Glutamatergic neuron (in vitro differentiated cells): ENCODE data around the gene KPNA2. TPM values are rescaled to one million over a fixed set of nuclear protein-coding genes. Genes with fewer than 3 reads are reported as not detected.

Experiments
- DNase-seq: peaks from one replicate; pipeline ENCODE4 v3.0.0; 2022
- H3K27ac Mint-ChIP-seq: one replicate; pipeline ENCODE4 v1.8.0; 2020; ENCODE audit warnings: mild to moderate bottlenecking, mixed read lengths, inconsistent platforms; ENCODE audit not compliant: unreplicated experiment
- H3K27me3 Mint-ChIP-seq: one replicate; pipeline ENCODE4 v1.8.0; 2020; ENCODE audit warnings: mild to moderate bottlenecking, moderate library complexity, mixed read lengths, inconsistent platforms; ENCODE audit not compliant: unreplicated experiment
- H3K36me3 Mint-ChIP-seq: one replicate; pipeline ENCODE4 v1.8.0; 2020; ENCODE audit warnings: mild to moderate bottlenecking, mixed read lengths, inconsistent platforms; ENCODE audit not compliant: unreplicated experiment
- H3K4me1 Mint-ChIP-seq: one replicate; pipeline ENCODE4 v1.8.0; 2020; ENCODE audit warnings: mild to moderate bottlenecking, low read depth, mixed read lengths, inconsistent platforms; ENCODE audit not compliant: unreplicated experiment
- H3K4me3 Mint-ChIP-seq: one replicate; pipeline ENCODE4 v1.8.0; 2020; ENCODE audit warnings: mild to moderate bottlenecking, mixed read lengths, inconsistent platforms; ENCODE audit not compliant: unreplicated experiment
- H3K9me3 Mint-ChIP-seq: one replicate; pipeline ENCODE4 v1.8.0; 2020; ENCODE audit warnings: mild to moderate bottlenecking, moderate library complexity, mixed read lengths, inconsistent platforms; ENCODE audit not compliant: unreplicated experiment
- total RNA-seq: library from RNA; stranded (reverse); fragmentation: NEBNext Ultra II Directional; extraction: Animal tissue kit (Norgen Biotek cat#: 25700); gene quantifications from one replicate; pipeline ENCODE4 v1.2.1, GENCODE V29; 2021; ENCODE audit not compliant: unreplicated experiment
- TF ChIP-seq, protein P1 (sequence below): fragments of 200-600 bp; sonication (generic); IDR thresholded peaks from one replicate; pipeline ENCODE4 v1.5.0; 2021; ENCODE audit not compliant: partially characterized antibody, unreplicated experiment

Gene KPNA2
- total RNA-seq, 1 donor from 2014 or later: 223 TPM

- peaks cover 7% of the 10 kb centered on the region for H3K9me3 Mint-ChIP-seq
- H3K36me3 Mint-ChIP-seq: no peaks in the 10 kb centered on the region
- peak overlapping the region; percentile 67 for H3K4me3 Mint-ChIP-seq
- H3K4me1 Mint-ChIP-seq: peaks cover 6% of the 10 kb centered on the region
- no peak for DNase-seq
- TF ChIP-seq, protein P1, sequence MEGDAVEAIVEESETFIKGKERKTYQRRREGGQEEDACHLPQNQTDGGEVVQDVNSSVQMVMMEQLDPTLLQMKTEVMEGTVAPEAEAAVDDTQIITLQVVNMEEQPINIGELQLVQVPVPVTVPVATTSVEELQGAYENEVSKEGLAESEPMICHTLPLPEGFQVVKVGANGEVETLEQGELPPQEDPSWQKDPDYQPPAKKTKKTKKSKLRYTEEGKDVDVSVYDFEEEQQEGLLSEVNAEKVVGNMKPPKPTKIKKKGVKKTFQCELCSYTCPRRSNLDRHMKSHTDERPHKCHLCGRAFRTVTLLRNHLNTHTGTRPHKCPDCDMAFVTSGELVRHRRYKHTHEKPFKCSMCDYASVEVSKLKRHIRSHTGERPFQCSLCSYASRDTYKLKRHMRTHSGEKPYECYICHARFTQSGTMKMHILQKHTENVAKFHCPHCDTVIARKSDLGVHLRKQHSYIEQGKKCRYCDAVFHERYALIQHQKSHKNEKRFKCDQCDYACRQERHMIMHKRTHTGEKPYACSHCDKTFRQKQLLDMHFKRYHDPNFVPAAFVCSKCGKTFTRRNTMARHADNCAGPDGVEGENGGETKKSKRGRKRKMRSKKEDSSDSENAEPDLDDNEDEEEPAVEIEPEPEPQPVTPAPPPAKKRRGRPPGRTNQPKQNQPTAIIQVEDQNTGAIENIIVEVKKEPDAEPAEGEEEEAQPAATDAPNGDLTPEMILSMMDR: no peak
- peaks cover 2% of the 10 kb centered on the region for H3K27me3 Mint-ChIP-seq
- peak overlapping the region; percentile 90 for H3K27ac Mint-ChIP-seq
These were observed 1.7 kb upstream of the KPNA2 start for GRCh38 chr17:68033636-68034451.

GRCh38 chr17:68034452-68034776 is 1.1 kb upstream of the KPNA2 start:
- peaks cover 2% of the 10 kb centered on the region for H3K27me3 Mint-ChIP-seq
- H3K9me3 Mint-ChIP-seq: peaks cover 7% of the 10 kb centered on the region
- peak overlapping the region; percentile 67 for H3K4me3 Mint-ChIP-seq
- peak overlapping the region; percentile 90 for H3K27ac Mint-ChIP-seq
- peaks cover 6% of the 10 kb centered on the region for H3K4me1 Mint-ChIP-seq
- TF ChIP-seq, protein P1: no peak
- no peaks in the 10 kb centered on the region for H3K36me3 Mint-ChIP-seq
- DNase-seq: no peak

DNA sequence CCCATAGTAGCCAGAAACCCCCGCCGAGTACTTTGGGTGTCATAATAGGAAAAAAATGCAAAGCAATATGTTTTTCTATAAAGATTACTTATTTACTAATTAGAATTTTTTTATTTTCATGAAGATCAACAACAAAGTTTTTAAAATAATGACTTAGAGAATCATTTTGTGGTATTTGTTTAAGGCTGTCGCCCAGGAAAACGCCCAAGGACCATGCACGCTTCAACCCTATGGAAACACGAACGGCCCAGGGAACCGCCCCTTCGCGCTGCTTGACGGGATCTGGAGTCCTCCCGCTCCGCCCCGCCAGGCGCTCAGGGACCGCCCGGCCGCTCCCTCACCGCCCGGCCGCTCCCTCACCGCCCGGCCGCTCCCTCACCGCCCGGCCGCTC is 408 bp upstream of the KPNA2 start:
- TF ChIP-seq, protein P1: no peak
- peak overlapping the region; percentile 96 for H3K4me3 Mint-ChIP-seq
- peaks cover 3% of the 10 kb centered on the region for H3K4me1 Mint-ChIP-seq
- H3K27ac Mint-ChIP-seq: peak overlapping the region; percentile 97
- no peaks in the 10 kb centered on the region for H3K27me3 Mint-ChIP-seq
- peaks cover 5% of the 10 kb centered on the region for H3K9me3 Mint-ChIP-seq
- no peaks in the 10 kb centered on the region for H3K36me3 Mint-ChIP-seq
- peak; percentile 96 for DNase-seq

GRCh38 chr17:68036304-68037147 is 991 bp downstream of the KPNA2 start:
- Mint-ChIP-seq H3K36me3 (no peaks in the 10 kb centered on the region), H3K27me3 (no peaks in the 10 kb centered on the region), H3K4me3 (peak overlapping the region; percentile 96), H3K4me1 (peaks cover 3% of the 10 kb centered on the region), H3K9me3 (peaks cover 5% of the 10 kb centered on the region), H3K27ac (peak overlapping the region; percentile 97)
- DNase-seq: no peak
- TF ChIP-seq, protein P1: no peak
